SK-N-SH (cell line): Measurements from ENCODE around the gene ZNF512B. TPM values are rescaled to one million over a fixed set of nuclear protein-coding genes. Genes with fewer than 3 reads are reported as not detected.

ENCODE experiments used
- CTCF ChIA-PET: fragments of 300-600, 350-600 bp; formaldehyde crosslinking; extraction: SDS; loops from one replicate; lab custom pipeline; 2021; lab: Yijun Ruan, JAX
- POLR2A ChIA-PET: fragments of 350-600 bp; sonication (Branson Sonifier 250); formaldehyde crosslinking; extraction: SDS; loops from one replicate; lab custom pipeline; 2020; ENCODE audit warnings: antibody characterized with exemption, inconsistent platforms; lab: Yijun Ruan, JAX
- DNase-seq: peaks from one replicate; pipeline ENCODE4 v3.0.0; 2012
- H2AFZ ChIP-seq: fragments of 200-600 bp; sonication (generic); 2 replicates; pipeline ENCODE4 v1.8.1; 2016; ENCODE audit warnings: antibody characterized with exemption, mild to moderate bottlenecking, low read depth
- H3F3A ChIP-seq: fragments of 200-600 bp; sonication (generic); replicated peaks from 2 replicates; pipeline ENCODE3; 2016; ENCODE audit warnings: antibody characterized with exemption, mild to moderate bottlenecking; ENCODE audit not compliant: insufficient read depth
- H3K27ac ChIP-seq, 2 experiments: fragments of 200-500 bp in 1 of 2; fragments of 200-600 bp in 1 of 2; sonication (Bioruptor generic) in 1 of 2; sonication (generic), shearing (Covaris generic) in 1 of 2; 2 replicates each; pipeline versions ENCODE4 v1.5.1 to v1.6.1; 2014 to 2016; ENCODE audit warnings: low read depth in 2 of 2, inconsistent platforms in 1 of 2, low read length in 1 of 2, mild to moderate bottlenecking in 1 of 2, mixed read lengths in 1 of 2
- H3K27me3 ChIP-seq: fragments of 200-600 bp; sonication (generic), shearing (Covaris generic); 2 replicates; pipeline ENCODE4 v1.6.1; 2016; ENCODE audit warnings: mixed run types; ENCODE audit not compliant: insufficient read depth
- H3K36me3 ChIP-seq, 2 experiments: fragments of 200-500 bp in 1 of 2; fragments of 200-600 bp in 1 of 2; sonication (Bioruptor generic) in 1 of 2; sonication (generic) in 1 of 2; replicated peaks in 1 of 2; 2 replicates each; pipeline versions ENCODE3 to v1.5.1; 2014 to 2016; ENCODE audit warnings: low read length in 1 of 2, mild to moderate bottlenecking in 1 of 2; ENCODE audit not compliant: insufficient read depth in 2 of 2, control insufficient read depth in 1 of 2
- H3K4me1 ChIP-seq, 2 experiments: fragments of 200-500 bp in 1 of 2; fragments of 200-600 bp in 1 of 2; sonication (Bioruptor generic) in 1 of 2; sonication (generic), shearing (Covaris generic) in 1 of 2; 2 replicates each; pipeline versions ENCODE4 v1.5.1 to v1.6.1; 2014 to 2016; ENCODE audit warnings: low read depth in 1 of 2, low read length in 1 of 2, mixed run types in 1 of 2; ENCODE audit not compliant: insufficient read depth in 2 of 2, control insufficient read depth in 1 of 2
- H3K4me2 ChIP-seq: fragments of 200-600 bp; sonication (generic), shearing (Covaris generic); 2 replicates; pipeline ENCODE4 v1.6.1; 2017; ENCODE audit warnings: mixed run types
- H3K4me3 ChIP-seq, 2 experiments: fragments of 200-500 bp in 1 of 2; fragments of 200-600 bp in 1 of 2; sonication (Bioruptor generic) in 1 of 2; sonication (generic), shearing (Covaris generic) in 1 of 2; 2 replicates each; pipeline versions ENCODE4 v1.5.1 to v1.8.1; 2014 to 2016; ENCODE audit warnings: low read depth in 2 of 2, inconsistent platforms in 1 of 2, low read length in 1 of 2, mild to moderate bottlenecking in 1 of 2, mixed read lengths in 1 of 2, moderate library complexity in 1 of 2
- H3K79me2 ChIP-seq: fragments of 200-600 bp; sonication (generic); 2 replicates; pipeline ENCODE4 v1.8.1; 2017; ENCODE audit warnings: mild to moderate bottlenecking; ENCODE audit not compliant: insufficient read depth
- H3K9ac ChIP-seq: fragments of 200-600 bp; sonication (generic); 2 replicates; pipeline ENCODE4 v1.6.1; 2017; ENCODE audit warnings: mixed run types
- H3K9me2 ChIP-seq: fragments of 200-600 bp; sonication (generic); 2 replicates; pipeline ENCODE4 v1.6.1; 2017; ENCODE audit warnings: mixed run types
- H3K9me3 ChIP-seq: fragments of 200-600 bp; sonication (generic); 2 replicates; pipeline ENCODE4 v1.6.1; 2017; ENCODE audit warnings: mixed run types, mild to moderate bottlenecking, moderate library complexity
- H4K20me1 ChIP-seq: fragments of 200-600 bp; sonication (generic); 2 replicates; pipeline ENCODE4 v1.6.1; 2017; ENCODE audit warnings: mild to moderate bottlenecking, mixed run types; ENCODE audit not compliant: insufficient read depth
- ELF1 ChIP-seq: IDR thresholded peaks from 2 replicates; pipeline ENCODE4 v1.4.0; 2012
- EP300 ChIP-seq, 2 experiments: IDR thresholded peaks; 2 replicates each; pipeline versions ENCODE4 v1.4.0 to v1.6.1; 2012; ENCODE audit warnings: borderline replicate concordance in 1 of 2, low read depth in 1 of 2, low read length in 1 of 2
- EZH2phosphoT487 ChIP-seq: fragments of 200-600 bp; sonication (generic); IDR thresholded peaks from 2 replicates; pipeline ENCODE4 v1.6.1; 2017; ENCODE audit warnings: low read depth, mixed run types, mild to moderate bottlenecking, antibody characterized with exemption, moderate library complexity, borderline replicate concordance
- FOSL2 ChIP-seq: IDR thresholded peaks from 2 replicates; pipeline ENCODE4 v1.4.0; 2012; ENCODE audit warnings: low read depth, mild to moderate bottlenecking, moderate library complexity, borderline replicate concordance
- FOXM1 ChIP-seq: IDR thresholded peaks from 2 replicates; pipeline ENCODE4 v1.4.0; 2012; ENCODE audit warnings: low read depth, mild to moderate bottlenecking
- JUND ChIP-seq: IDR thresholded peaks from 2 replicates; pipeline ENCODE4 v1.4.0; 2012
- MEF2A ChIP-seq: IDR thresholded peaks from 2 replicates; pipeline ENCODE4 v1.4.0; 2012; ENCODE audit warnings: low read depth, borderline replicate concordance
- MXI1 ChIP-seq: IDR thresholded peaks from 2 replicates; pipeline ENCODE4 v1.6.1; 2012; ENCODE audit warnings: mild to moderate bottlenecking, low read depth, low read length, improper control_type of control experiment
- NFIC ChIP-seq: IDR thresholded peaks from 2 replicates; pipeline ENCODE4 v1.4.0; 2012; ENCODE audit warnings: borderline replicate concordance
- NRF1 ChIP-seq: IDR thresholded peaks from 2 replicates; pipeline ENCODE4 v1.6.1; 2012; ENCODE audit warnings: low read depth, mild to moderate bottlenecking, low read length
- POLR2AphosphoS5 ChIP-seq: IDR thresholded peaks from 2 replicates; pipeline ENCODE4 v1.6.1; 2012; ENCODE audit warnings: low read depth, low read length
- RAD21 ChIP-seq: IDR thresholded peaks from 2 replicates; pipeline ENCODE4 v1.6.1; 2012; ENCODE audit warnings: mild to moderate bottlenecking, low read length
- RCOR1 ChIP-seq: fragments of 150-350 bp; IDR thresholded peaks from 2 replicates; pipeline ENCODE4 v1.6.1; 2017; ENCODE audit warnings: antibody characterized with exemption, low read length
- RXRA ChIP-seq: IDR thresholded peaks from 2 replicates; pipeline ENCODE4 v1.4.0; 2012; ENCODE audit warnings: low read depth, mild to moderate bottlenecking, borderline replicate concordance
- SMC3 ChIP-seq: IDR thresholded peaks from 2 replicates; pipeline ENCODE4 v1.6.1; 2012; ENCODE audit warnings: low read depth, low read length, improper control_type of control experiment
- TAF1 ChIP-seq: IDR thresholded peaks from 2 replicates; pipeline ENCODE4 v1.6.1; 2012; ENCODE audit warnings: low read depth, mild to moderate bottlenecking, low read length, moderate library complexity, borderline replicate concordance
- TCF12 ChIP-seq: IDR thresholded peaks from 2 replicates; pipeline ENCODE4 v1.4.0; 2012
- TEAD4 ChIP-seq: IDR thresholded peaks from 2 replicates; pipeline ENCODE4 v1.4.0; 2012; ENCODE audit warnings: mild to moderate bottlenecking, borderline replicate concordance; ENCODE audit not compliant: insufficient read depth
- YY1 ChIP-seq: IDR thresholded peaks from 2 replicates; pipeline ENCODE4 v1.4.0; 2012; ENCODE audit warnings: low read depth, mild to moderate bottlenecking
- WGBS: methylation state at CpG from one replicate; pipeline ENCODE4 v1.1.6; 2017; ENCODE audit warnings: low lambda C conversion rate; 5-methylcytosine and 5-hydroxymethylcytosine counted together
- polyA plus RNA-seq, 3 experiments: library from polyadenylated mRNA; depleted of rRNA; stranded (reverse); fragments of >200 nt; gene quantifications; 2 replicates each; pipeline ENCODE4 v1.2.3, GENCODE V29; 2012
- TF ChIP-seq, protein P1 (sequence below): IDR thresholded peaks from 2 replicates; pipeline ENCODE4 v1.4.0; 2012; ENCODE audit warnings: low read depth
- TF ChIP-seq, protein P2 (sequence below): fragments of 150-350 bp; IDR thresholded peaks from 2 replicates; pipeline ENCODE4 v1.6.1; 2016; ENCODE audit warnings: mild to moderate bottlenecking, low read depth, low read length
- TF ChIP-seq, protein P3 (sequence below): fragments of 150-350 bp; IDR thresholded peaks from 2 replicates; pipeline ENCODE4 v1.6.1; 2017; ENCODE audit warnings: antibody characterized with exemption, low read length, low read depth, borderline replicate concordance
- TF ChIP-seq, protein P4 (sequence below): IDR thresholded peaks from 2 replicates; pipeline ENCODE4 v1.6.1; 2012; ENCODE audit warnings: mild to moderate bottlenecking, low read depth, low read length, moderate library complexity
- TF ChIP-seq, protein P5 (sequence below): IDR thresholded peaks from 2 replicates; pipeline ENCODE4; 2012

The ZNF512B gene
- polyA plus RNA-seq, 1 of the 3 experiments (the other 2 are of a cell fraction), result 11.8 TPM

DNA sequence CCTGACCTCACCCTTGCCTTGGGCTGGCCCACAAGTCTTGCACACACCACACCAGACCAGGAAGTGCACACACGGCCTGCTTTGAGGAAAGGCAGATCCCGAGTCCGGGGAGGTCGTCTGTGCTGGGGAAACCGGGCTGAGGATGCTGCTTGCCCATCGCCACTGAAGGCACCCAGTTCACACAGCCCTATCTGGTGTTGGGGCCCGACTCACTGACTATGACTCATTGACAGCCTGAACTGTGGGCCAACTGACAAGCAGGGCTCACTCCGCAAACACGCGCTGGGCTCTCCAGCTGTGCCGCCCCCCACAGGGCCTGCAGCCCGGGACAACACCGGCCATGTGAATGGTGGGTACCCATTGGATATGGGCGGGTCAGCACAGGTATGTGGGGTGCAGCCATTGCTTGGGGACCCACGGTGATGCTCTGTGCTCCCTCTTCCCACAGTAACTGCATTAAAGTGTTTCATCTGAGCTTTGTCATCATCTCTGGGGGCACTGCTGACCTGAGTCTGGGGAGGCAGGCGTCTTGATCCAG, 8.1 kb upstream of the ZNF512B start (continued):
- no peak for TF ChIP-seq YY1
- TF ChIP-seq, protein P1, sequence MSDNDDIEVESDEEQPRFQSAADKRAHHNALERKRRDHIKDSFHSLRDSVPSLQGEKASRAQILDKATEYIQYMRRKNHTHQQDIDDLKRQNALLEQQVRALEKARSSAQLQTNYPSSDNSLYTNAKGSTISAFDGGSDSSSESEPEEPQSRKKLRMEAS, result peak; percentile 76
- no peak for TF ChIP-seq NRF1
- TF ChIP-seq, protein P2, sequence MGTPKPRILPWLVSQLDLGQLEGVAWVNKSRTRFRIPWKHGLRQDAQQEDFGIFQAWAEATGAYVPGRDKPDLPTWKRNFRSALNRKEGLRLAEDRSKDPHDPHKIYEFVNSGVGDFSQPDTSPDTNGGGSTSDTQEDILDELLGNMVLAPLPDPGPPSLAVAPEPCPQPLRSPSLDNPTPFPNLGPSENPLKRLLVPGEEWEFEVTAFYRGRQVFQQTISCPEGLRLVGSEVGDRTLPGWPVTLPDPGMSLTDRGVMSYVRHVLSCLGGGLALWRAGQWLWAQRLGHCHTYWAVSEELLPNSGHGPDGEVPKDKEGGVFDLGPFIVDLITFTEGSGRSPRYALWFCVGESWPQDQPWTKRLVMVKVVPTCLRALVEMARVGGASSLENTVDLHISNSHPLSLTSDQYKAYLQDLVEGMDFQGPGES, result no peak
- no peak for TF ChIP-seq NFIC
- TF ChIP-seq MXI1, result no peak
- no peak for TF ChIP-seq FOXM1
- no peak for TF ChIP-seq SMC3
- no peak for TF ChIP-seq EP300 (IDR thresholded peaks at IDR 0.05; ENCODE audit: borderline replicate concordance in 1 of 2, low read depth in 1 of 2, low read length in 1 of 2)
- TF ChIP-seq RXRA, result no peak
- peak; percentile 72; the same call in 1 of the 2 replicates for TF ChIP-seq FOSL2
- TF ChIP-seq TAF1, result no peak
- TF ChIP-seq POLR2AphosphoS5, result no peak
- TF ChIP-seq RCOR1, result no peak
- TF ChIP-seq ELF1, result no peak
- TF ChIP-seq, protein P3, sequence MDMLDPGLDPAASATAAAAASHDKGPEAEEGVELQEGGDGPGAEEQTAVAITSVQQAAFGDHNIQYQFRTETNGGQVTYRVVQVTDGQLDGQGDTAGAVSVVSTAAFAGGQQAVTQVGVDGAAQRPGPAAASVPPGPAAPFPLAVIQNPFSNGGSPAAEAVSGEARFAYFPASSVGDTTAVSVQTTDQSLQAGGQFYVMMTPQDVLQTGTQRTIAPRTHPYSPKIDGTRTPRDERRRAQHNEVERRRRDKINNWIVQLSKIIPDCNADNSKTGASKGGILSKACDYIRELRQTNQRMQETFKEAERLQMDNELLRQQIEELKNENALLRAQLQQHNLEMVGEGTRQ, result no peak
- TF ChIP-seq JUND, result no peak; the same call in 1 of the 2 replicates
- TF ChIP-seq RAD21, result no peak
- peak; percentile 33; the same call in 1 of the 2 replicates for TF ChIP-seq TCF12

DNA sequence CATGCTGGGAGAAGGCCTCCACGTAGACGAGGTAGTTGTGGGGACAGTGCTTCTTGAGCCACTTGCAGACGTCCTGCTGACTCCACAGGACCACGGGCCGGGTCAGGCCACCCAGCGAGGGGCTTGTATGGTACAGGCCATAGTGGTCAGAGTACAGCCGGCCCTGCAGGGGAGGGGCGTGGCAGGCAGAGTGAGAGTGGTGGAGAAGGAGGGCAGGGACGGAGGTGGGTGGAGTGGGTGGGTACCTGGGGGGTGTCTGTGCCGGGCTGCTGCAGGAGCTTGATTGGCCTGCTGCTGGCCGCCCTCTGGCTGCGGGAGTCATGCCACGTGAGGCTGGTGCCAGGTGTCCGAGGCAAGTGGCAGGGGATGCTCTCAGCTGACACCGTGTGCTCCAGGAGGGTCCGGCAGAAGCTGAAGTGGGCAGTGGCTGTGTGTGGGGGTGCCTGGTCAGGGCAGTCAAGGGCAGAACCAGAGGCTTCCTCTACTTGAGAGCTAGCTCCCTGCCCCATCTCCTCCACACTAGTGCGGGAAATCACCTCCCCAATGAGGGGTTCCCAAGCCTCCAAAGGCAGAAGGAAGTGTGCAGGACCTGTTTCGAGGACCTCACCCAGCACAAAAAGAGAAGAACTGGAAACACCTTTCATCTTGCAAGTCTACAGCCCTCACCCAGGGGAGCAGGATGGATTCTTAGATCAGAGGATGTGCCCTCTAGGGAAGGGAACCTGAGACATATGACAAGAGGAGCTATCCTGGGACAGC, 7.4 kb upstream of the ZNF512B start:
- Histone ChIP-seq H3F3A (peaks cover 11% of the 10 kb centered on the region), H3K4me3 (no peak overlapping the region), H3K9ac (no peak overlapping the region), H3K9me3 (no peaks in the 10 kb centered on the region), H2AFZ (no peak overlapping the region), H4K20me1 (no peaks in the 10 kb centered on the region), H3K27ac (no peak overlapping the region), H3K27me3 (no peaks in the 10 kb centered on the region), H3K36me3 (no peaks in the 10 kb centered on the region), H3K4me2 (peak overlapping the region; percentile 89; the same call in 1 of the 2 replicates), H3K9me2 (no peaks in the 10 kb centered on the region), H3K79me2 (peaks cover 11% of the 10 kb centered on the region), H3K4me1 (peaks cover 12 to 24% of the 10 kb centered on the region in 2 experiments)
- no peak for TF ChIP-seq EZH2phosphoT487
- TF ChIP-seq ELF1, result no peak
- TF ChIP-seq MEF2A, result no peak
- TF ChIP-seq, protein P1, result no peak
- TF ChIP-seq, protein P4, sequence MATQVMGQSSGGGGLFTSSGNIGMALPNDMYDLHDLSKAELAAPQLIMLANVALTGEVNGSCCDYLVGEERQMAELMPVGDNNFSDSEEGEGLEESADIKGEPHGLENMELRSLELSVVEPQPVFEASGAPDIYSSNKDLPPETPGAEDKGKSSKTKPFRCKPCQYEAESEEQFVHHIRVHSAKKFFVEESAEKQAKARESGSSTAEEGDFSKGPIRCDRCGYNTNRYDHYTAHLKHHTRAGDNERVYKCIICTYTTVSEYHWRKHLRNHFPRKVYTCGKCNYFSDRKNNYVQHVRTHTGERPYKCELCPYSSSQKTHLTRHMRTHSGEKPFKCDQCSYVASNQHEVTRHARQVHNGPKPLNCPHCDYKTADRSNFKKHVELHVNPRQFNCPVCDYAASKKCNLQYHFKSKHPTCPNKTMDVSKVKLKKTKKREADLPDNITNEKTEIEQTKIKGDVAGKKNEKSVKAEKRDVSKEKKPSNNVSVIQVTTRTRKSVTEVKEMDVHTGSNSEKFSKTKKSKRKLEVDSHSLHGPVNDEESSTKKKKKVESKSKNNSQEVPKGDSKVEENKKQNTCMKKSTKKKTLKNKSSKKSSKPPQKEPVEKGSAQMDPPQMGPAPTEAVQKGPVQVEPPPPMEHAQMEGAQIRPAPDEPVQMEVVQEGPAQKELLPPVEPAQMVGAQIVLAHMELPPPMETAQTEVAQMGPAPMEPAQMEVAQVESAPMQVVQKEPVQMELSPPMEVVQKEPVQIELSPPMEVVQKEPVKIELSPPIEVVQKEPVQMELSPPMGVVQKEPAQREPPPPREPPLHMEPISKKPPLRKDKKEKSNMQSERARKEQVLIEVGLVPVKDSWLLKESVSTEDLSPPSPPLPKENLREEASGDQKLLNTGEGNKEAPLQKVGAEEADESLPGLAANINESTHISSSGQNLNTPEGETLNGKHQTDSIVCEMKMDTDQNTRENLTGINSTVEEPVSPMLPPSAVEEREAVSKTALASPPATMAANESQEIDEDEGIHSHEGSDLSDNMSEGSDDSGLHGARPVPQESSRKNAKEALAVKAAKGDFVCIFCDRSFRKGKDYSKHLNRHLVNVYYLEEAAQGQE, result no peak
- no peak for TF ChIP-seq TCF12
- no peak for TF ChIP-seq FOSL2
- TF ChIP-seq, protein P5, sequence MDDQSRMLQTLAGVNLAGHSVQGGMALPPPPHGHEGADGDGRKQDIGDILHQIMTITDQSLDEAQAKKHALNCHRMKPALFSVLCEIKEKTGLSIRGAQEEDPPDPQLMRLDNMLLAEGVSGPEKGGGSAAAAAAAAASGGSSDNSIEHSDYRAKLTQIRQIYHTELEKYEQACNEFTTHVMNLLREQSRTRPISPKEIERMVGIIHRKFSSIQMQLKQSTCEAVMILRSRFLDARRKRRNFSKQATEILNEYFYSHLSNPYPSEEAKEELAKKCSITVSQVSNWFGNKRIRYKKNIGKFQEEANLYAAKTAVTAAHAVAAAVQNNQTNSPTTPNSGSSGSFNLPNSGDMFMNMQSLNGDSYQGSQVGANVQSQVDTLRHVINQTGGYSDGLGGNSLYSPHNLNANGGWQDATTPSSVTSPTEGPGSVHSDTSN, result no peak
- no peak for TF ChIP-seq TEAD4
- DNase-seq, result peak; percentile 9
- CTCF ChIA-PET, result interaction anchor here (1.9 kb wide), 1 partner anchor 202 kb away, joined by 9 read pairs; no protein-coding TSS in a partner anchor
- POLR2A ChIA-PET, result interaction anchor here (0.8 kb wide), 1 partner anchor 85 kb away, joined by 3 read pairs; no protein-coding TSS in a partner anchor
- 93% methylated on average over 9 of the region's 18 CpGs for WGBS
